GM21619 (cell line): ENCODE data around the gene RANGAP1.

Source experiments
- ATAC-seq: cut with Tn5 transposase; IDR thresholded peaks from one replicate; pipeline ENCODE4 v1.9.1; 2021; ENCODE audit not compliant: unreplicated experiment

The RANGAP1 gene

DNA sequence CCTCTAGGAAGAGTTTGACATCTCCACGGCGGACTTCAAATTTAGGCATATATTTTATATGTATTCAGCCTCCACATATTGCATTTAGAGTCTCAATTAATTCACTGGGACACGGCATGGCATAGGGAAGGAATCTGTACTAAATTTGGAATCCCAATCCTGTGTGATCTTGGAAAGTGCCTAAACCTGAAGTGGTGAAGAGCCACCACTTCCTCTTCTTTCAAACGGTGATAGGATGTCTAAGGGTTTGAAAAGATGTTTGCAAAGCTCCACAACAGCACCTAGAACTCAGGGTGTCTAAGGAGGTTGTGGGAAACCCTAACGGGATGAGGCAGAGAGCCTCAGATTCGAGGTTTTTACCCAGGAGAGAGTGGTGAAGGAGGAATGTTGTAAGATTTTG, 81.9 kb downstream of the RANGAP1 start:
- ATAC-seq, result no peak

DNA sequence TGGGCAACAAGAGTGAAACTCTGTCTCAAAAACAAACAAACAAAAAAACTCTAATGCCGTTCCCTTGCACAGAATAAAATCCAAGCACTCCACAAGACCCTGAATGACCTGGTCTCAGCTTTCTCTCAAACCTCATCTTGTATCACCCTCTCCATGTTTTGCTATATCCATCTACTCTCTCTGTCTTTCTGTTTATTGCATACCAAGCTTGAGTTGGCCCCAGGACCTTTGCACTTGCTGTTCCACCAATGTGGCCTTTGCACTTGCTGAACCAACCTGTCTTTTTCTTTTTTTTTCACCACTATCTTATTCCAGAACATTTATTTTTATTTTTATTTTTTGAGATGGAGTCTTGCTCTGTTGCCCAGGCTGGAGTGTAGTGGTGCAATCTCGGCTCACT, 82.9 kb downstream of the RANGAP1 start:
- no peak for ATAC-seq

DNA sequence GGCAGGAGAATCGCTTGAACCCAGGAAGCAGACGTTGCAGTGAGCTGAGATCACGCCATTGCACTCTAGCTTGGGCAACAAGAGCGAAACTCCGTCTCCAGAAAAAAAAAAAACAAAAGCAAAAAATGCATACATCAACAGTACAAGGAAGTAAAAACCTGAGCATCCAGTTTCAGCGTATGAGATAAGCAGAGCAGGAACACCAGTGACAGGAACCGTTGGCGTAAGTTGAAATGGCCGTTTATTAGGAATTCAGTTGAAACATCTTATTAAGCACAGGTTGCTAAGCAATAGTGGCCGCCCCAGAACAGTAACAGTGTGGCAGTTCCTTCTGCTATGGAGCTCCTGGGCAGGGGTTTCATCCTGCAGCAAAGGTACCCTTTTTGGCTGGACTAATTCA, 84.8 kb downstream of the RANGAP1 start:
- no peak for ATAC-seq

DNA sequence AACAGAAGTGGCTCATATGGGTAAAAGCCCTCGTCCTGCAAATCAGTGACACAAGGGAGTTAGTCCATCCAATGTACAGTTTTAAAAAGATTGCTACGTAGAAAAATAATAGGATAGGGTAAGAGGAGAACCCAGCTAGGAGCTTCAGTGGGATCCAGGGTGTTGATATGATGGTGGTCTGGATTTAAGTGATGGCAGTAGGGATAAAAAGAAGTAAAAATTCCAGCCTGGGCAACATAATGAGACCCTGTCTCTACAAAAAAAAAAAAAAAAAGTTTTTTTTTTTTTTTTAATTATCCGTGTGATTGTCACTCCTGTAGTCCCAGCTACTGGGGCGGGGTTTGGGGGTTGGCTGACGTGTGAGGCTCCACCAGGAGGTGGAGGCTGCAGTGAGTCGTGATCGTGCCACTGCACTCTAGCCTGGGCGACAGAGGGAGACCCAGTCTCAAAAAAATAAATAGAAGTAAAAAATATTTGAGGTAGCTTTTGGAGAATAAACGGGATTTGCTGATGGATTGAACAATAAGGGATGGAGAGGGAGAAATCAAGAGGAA, 87.9 kb downstream of the RANGAP1 start:
- ATAC-seq, result no peak

GRCh38 chr22:41197038-41197972, 88.7 kb downstream of the RANGAP1 start:
- peak; percentile 78 for ATAC-seq
